Measurements from ENCODE around the gene DCAF6.
A peak's percentile ranks its signal among the peaks of the same experiment; 100 is the strongest.

Gene DCAF6

GRCh38 chr1:167933788-167934187, 2.7 kb upstream of the DCAF6 start:
- Histone ChIP-seq H3K4me1 (ENCODE audit: insufficient read depth, low read length) (peaks cover 34% of the 10 kb centered on the region), H3K79me2 (ENCODE audit: insufficient read depth, low read length) (peaks cover 82% of the 10 kb centered on the region), H3K27ac (ENCODE audit: low read length) (no peak overlapping the region), H3K9ac (ENCODE audit: low read depth, low read length) (peak overlapping the region; percentile 69), H3K4me2 (ENCODE audit: insufficient read depth, low read length) (peak overlapping the region; percentile 92), H3K4me3 (ENCODE audit: low read depth in 1 of 2, low read length in 2 of 2) (peak overlapping the region in 1 of 2 experiments; percentile 83; a peak in 1 of 4 replicates), H4K20me1 (ENCODE audit: insufficient read depth, low read length) (peaks cover 5% of the 10 kb centered on the region; the same call in 1 of the 2 replicates), H3K36me3 (ENCODE audit: insufficient read depth, low read length) (no peaks in the 10 kb centered on the region; the same call in 1 of the 2 replicates), H3K9me3 (ENCODE audit: insufficient read depth, low read length, severe bottlenecking) (no peaks in the 10 kb centered on the region), H2AFZ (ENCODE audit: low read depth, low read length) (no peak overlapping the region), H3K27me3 (ENCODE audit: insufficient read depth, low read length, poor library complexity) (no peaks in the 10 kb centered on the region)
- no peak for TF ChIP-seq EZH2 (IDR thresholded peaks at IDR 0.05; ENCODE audit: borderline replicate concordance, low read depth, low read length, severe bottlenecking)
- no peak for TF ChIP-seq CTCF (IDR thresholded peaks at IDR 0.05; ENCODE audit: borderline replicate concordance, extremely low read depth, low read length, poor library complexity, severe bottlenecking)
- ATAC-seq (ENCODE audit: insufficient read depth, low read depth) (no peak), DNase-seq (no peak)

DNA sequence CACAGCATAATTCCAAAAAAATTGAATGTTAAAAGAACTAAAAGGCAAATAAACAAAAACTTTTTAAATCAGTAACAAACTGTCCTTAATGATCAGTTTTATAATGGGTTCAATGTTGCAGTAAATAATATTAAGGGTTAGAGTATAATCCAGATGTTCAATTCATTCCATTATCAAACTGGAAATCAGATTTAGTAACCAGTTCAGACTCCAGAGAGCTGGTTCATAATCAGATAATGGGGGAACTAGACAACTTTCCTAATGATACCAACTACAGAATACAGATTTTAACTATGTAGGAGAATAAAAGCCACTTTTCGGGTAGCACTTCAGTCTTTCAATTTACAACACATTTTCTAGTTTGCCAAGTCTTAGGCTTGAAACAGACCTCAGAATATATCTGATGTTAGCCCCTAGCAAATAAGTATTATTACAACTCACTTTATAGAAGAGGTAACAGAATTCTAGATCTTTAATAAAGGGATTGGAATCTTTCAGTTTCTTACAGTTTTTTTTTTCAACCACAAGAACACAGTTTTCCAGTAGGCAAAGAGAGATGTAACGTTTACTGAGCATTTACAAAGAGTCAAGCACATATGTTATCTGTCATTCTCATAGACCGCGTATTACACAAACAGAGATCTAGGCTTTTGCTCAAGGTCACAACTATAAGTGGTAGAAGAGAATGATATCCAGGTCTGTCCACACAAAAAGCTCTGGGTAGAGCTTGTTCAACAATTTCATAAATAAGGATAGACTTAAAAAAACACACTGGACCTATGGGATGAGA, 1.9 kb upstream of the DCAF6 start:
- no peaks in the 10 kb centered on the region; the same call in 1 of the 2 replicates for H3K36me3 ChIP-seq (ENCODE audit: insufficient read depth, low read length)
- peak overlapping the region; percentile 87 for H2AFZ ChIP-seq (ENCODE audit: low read depth, low read length)
- H3K4me2 ChIP-seq (ENCODE audit: insufficient read depth, low read length) = peak overlapping the region; percentile 92
- no peaks in the 10 kb centered on the region for H3K9me3 ChIP-seq (ENCODE audit: insufficient read depth, low read length, severe bottlenecking)
- DNase-seq (no peak), ATAC-seq (ENCODE audit: insufficient read depth, low read depth) (no peak)
- no peaks in the 10 kb centered on the region for H3K27me3 ChIP-seq (ENCODE audit: insufficient read depth, low read length, poor library complexity)
- peaks cover 39% of the 10 kb centered on the region for H3K4me1 ChIP-seq (ENCODE audit: insufficient read depth, low read length)
- H4K20me1 ChIP-seq (ENCODE audit: insufficient read depth, low read length) = peaks cover 5% of the 10 kb centered on the region; the same call in 1 of the 2 replicates
- peak overlapping the region; percentile 98 for H3K27ac ChIP-seq (ENCODE audit: low read length)
- H3K9ac ChIP-seq (ENCODE audit: low read depth, low read length) = peak overlapping the region; percentile 69
- peak overlapping the region; percentile 66 to 83 for H3K4me3 ChIP-seq (ENCODE audit: low read depth in 1 of 2, low read length in 2 of 2)
- TF ChIP-seq EZH2 (IDR thresholded peaks at IDR 0.05; ENCODE audit: borderline replicate concordance, low read depth, low read length, severe bottlenecking) (no peak), CTCF (IDR thresholded peaks at IDR 0.05; ENCODE audit: borderline replicate concordance, extremely low read depth, low read length, poor library complexity, severe bottlenecking) (no peak)
- H3K79me2 ChIP-seq (ENCODE audit: insufficient read depth, low read length) = peaks cover 83% of the 10 kb centered on the region

DNA sequence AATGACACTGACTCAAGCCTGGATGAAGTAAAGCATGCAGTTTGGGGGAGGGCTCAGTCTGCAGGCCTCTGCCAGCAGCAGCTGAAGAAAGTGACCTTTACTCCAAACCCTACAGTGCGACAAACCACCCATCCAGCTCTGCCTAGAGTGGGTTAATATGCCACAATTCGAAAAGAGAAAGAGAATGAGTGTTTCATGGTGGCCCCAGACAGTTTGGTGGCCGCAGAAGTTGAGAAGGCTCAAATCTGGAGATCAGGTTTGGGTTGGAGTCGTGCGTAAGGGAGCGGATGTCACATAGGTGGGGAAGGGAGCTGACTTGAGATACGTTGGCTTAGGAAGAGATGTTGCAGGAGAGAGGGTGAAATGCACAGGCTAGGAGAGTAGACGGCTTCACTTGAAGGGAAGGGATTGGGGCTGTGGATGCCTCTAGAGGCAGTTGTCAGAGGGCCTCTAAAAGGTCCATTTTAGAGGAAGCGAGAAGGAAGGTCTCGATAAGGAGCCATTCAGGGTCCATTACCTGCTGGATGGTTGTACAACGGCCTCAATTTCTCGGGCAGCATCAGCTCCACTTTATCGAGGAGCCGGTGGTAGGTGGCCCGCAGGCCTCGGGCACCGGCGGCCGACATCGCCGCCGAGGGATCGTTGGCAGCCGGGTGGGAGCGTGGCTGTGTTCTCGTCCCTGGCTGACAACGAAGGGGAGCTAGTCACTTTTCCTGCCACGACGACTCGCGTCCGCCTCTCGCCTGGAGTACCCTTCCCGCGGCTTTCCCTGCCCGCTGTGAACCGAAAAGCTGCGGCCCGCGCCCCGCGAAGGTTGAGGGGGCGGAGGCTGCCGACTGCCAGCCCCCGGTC, 1.0 kb upstream of the DCAF6 start:
- Histone ChIP-seq H3K4me2 (ENCODE audit: insufficient read depth, low read length) (peak overlapping the region; percentile 92), H2AFZ (ENCODE audit: low read depth, low read length) (peak overlapping the region; percentile 87), H3K27me3 (ENCODE audit: insufficient read depth, low read length, poor library complexity) (no peaks in the 10 kb centered on the region), H3K27ac (ENCODE audit: low read length) (peak overlapping the region; percentile 98), H3K9me3 (ENCODE audit: insufficient read depth, low read length, severe bottlenecking) (no peaks in the 10 kb centered on the region), H4K20me1 (ENCODE audit: insufficient read depth, low read length) (peaks cover 5% of the 10 kb centered on the region; the same call in 1 of the 2 replicates), H3K36me3 (ENCODE audit: insufficient read depth, low read length) (no peaks in the 10 kb centered on the region; the same call in 1 of the 2 replicates), H3K4me3 (ENCODE audit: low read depth in 1 of 2, low read length in 2 of 2) (peak overlapping the region; percentile 66 to 83), H3K9ac (ENCODE audit: low read depth, low read length) (peak overlapping the region; percentile 69), H3K4me1 (ENCODE audit: insufficient read depth, low read length) (peaks cover 39% of the 10 kb centered on the region), H3K79me2 (ENCODE audit: insufficient read depth, low read length) (peaks cover 86% of the 10 kb centered on the region)
- TF ChIP-seq CTCF (IDR thresholded peaks at IDR 0.05; ENCODE audit: borderline replicate concordance, extremely low read depth, low read length, poor library complexity, severe bottlenecking) (no peak), EZH2 (IDR thresholded peaks at IDR 0.05; ENCODE audit: borderline replicate concordance, low read depth, low read length, severe bottlenecking) (no peak)
- DNase-seq = peak; percentile 54
- ATAC-seq (ENCODE audit: insufficient read depth, low read depth) = peak; percentile 29
